Activated CD8-positive, alpha-beta memory T cell treated with anti-CD3 and anti-CD28 coated beads, Interleukin-2, amount 50 U/mL, for 24 hours (primary cell): ENCODE measurements around the gene COQ9.
"Not testable (repeated sequence)": the region's sequence is repeated elsewhere in the genome, so short reads cannot be mapped to it uniquely, and the experiment has no call there.

ENCODE experiments used
- DNase-seq: peaks from one replicate; pipeline ENCODE4 v3.0.0-alpha.2; 2020; ENCODE audit errors: extremely low read depth

Gene COQ9

GRCh38 chr16:57485091-57485915, 38.0 kb downstream of the COQ9 start:
- DNase-seq = no peak

- DNase-seq = peak; percentile 58
Measured at GRCh38 chr16:57485916-57486857, 38.9 kb downstream of the COQ9 start, which contains the start of gene DOK4. Gene DOK4 (minus strand): TSS chr16:57486493. CDS start chr16:57479507, 6,986 bp downstream.

GRCh38 chr16:57486858-57487834, 39.9 kb downstream of the COQ9 start:
- no peak for DNase-seq

- DNase-seq = no peak
Measured at GRCh38 chr16:57489229-57489628, 42.0 kb downstream of the COQ9 start.

GRCh38 chr16:57493767-57494166, 46.5 kb downstream of the COQ9 start:
- no peak for DNase-seq

GRCh38 chr16:57497121-57497520, 49.8 kb downstream of the COQ9 start:
- no peak for DNase-seq

- no peak for DNase-seq
Measured at GRCh38 chr16:57498031-57498430, 50.8 kb downstream of the COQ9 start.

- DNase-seq = not testable (repeated sequence)
Measured at GRCh38 chr16:57499941-57500340, 52.7 kb downstream of the COQ9 start.

GRCh38 chr16:57500578-57501111, 53.4 kb downstream of the COQ9 start:
- no peak for DNase-seq

- no peak for DNase-seq
Measured at GRCh38 chr16:57501492-57501891, 54.2 kb downstream of the COQ9 start.

GRCh38 chr16:57502048-57502775, 54.9 kb downstream of the COQ9 start:
- DNase-seq = no peak

- no peak for DNase-seq
Measured at GRCh38 chr16:57503366-57503765, 56.1 kb downstream of the COQ9 start.

GRCh38 chr16:57504001-57504400, 56.7 kb downstream of the COQ9 start:
- no peak for DNase-seq

GRCh38 chr16:57504491-57504890, 57.2 kb downstream of the COQ9 start:
- DNase-seq = no peak

- DNase-seq = no peak
Measured at GRCh38 chr16:57505169-57505568, 57.9 kb downstream of the COQ9 start.

- DNase-seq = no peak
Measured at GRCh38 chr16:57507136-57508034, 60.1 kb downstream of the COQ9 start.

GRCh38 chr16:57508035-57508425, 60.8 kb downstream of the COQ9 start:
- no peak for DNase-seq

- DNase-seq = no peak
Measured at GRCh38 chr16:57509231-57509923, 62.1 kb downstream of the COQ9 start.
